ENCODE results near the gene ZNF862.
"Not testable (repeated sequence)": the region's sequence is repeated elsewhere in the genome, so short reads cannot be mapped to it uniquely, and the experiment has no call there.

The ZNF862 gene

GRCh38 chr7:149882248-149883047 lies 44.3 kb downstream of the ZNF862 start:
- DNase-seq: no peak

GRCh38 chr7:149883048-149883438 lies 44.9 kb downstream of the ZNF862 start:
- DNase-seq: no peak

DNA sequence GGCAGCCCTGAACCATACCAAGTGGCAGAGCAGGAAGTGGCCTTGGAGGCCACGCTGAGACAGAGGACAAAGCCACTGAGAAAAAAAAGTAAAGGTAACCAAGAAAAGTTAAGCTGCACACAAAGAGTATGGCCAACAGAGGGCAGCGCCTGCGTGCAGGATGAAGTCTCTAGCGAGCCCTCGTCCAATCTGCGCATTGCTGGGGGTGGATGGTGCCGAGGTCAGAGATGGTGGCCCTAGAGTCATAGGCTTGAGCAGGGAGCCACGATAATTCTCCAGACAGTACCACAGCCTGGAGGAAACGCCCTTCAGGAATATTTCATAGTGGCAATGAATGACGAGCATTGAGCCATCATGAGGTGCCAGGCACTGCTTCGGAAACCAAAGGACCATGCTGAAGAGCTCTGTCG lies 45.3 kb downstream of the ZNF862 start:
- peak; percentile 25 for DNase-seq

DNA sequence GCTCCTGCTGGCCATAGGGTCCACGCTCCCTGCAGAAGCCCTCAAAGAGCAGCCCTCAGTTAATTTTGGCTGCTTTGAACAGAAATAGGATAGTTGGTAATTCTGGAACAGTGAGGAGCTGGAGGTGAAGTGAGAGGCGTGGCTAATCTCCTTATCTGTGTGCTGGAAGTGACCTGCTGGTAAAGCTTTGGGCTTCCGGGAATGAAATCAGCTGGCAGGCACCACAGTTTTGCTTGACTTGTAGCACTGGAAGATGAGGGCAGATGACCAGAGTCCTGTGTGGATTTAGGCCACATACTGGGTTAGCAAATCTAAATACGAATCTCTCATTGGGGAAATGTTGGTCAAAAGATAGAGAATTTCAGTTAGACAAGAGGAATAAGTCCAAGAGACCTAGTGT lies 45.8 kb downstream of the ZNF862 start:
- DNase-seq: no peak

DNA sequence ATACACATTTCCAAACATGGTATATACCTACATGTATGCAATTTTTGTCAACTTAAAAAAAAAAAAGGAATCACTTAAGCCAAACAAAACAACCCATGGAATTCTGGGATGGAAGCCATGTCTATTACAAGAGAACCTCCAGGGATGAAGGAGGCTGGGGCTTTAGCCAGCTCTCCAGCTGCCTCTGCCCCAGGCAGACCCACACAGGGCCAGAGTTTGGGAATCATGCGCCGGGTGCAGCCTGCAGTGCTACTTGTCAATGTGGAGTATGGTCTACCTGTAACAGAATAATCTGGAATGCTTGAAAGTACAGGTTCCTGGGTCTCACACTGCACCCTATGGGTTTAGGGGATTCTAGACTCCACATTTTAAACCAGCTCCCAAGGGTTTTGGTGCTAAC lies 46.4 kb downstream of the ZNF862 start:
- no peak for DNase-seq

DNA sequence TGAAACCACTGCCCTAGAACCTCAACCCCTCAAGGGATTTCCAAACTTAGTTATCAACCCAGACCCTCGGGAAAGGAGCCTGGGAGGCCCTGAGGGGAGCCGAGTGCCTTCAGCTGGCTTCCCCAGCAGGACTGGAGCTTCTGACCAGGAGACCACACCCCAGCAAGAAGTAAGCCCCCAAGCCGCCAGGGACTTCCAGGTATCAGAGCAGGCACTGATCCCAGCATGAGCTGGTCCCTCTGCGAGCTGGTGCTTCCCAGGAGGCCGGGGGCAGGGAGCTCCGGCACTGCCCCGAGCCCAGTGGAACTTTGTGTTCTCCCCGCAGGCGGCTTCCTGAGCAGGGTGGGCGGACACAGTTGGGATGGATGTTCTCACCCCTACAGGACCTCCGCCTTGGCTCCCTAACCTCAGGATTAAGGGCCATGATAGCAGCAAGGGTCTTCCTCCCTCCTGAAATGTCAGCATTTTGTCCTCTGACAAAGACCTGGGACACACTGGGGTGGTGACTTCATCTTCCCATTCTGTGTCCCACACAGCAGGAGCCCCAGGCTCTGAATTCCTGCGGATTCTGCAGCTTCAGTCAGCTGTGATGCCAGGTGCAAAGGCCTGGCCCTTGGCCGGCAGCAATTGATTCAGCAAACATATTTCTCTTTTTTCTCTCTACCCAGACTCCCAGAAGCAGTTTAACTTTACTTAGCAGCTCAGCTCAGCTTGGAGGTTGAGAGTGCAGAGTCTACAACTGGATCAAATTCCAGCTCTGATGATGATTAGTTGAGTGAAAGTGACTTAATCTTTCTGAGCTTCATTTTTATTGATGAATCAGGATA lies 47.2 kb downstream of the ZNF862 start:
- DNase-seq: no peak

DNA sequence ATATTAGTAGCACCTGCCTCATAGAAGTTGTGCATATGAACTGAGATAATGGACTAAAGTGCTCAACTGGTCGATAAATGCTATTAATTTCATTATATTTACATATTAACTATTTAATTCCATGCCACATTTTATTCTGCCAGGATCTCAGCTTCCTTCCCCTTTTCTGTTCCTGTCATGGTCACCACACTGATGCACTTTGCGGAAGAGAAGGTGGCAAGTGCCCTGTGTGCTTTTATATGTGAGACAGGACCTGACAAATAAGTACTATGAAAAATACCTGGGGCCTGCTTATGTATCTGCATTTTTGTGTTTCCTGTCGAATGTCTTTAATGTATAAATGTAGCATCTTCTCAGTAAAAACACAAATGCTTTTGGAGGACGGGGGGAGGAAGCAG lies 47.8 kb downstream of the ZNF862 start:
- no peak for DNase-seq

- no peak for DNase-seq
Observed at GRCh38 chr7:149887311-149887710, 49.1 kb downstream of the ZNF862 start.

DNA sequence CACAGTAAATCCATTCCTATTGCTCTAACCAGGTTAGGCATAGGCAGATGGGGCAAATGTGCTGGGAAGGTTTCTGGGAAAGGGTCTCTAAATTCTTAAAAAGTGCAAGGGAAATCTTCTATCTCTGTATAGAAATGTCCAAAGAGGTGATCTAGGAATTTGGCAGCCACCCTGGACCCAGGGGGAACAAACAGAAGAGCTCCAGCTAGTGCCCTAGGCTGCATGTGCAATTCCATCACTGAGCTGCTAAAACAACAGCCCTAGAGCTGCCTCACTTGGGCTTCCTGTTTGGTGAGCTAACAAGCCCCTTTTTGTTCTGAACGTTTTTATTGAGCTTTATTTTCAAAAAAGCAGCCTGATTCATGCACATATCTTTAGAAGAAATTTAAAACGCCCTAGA lies 52.5 kb downstream of the ZNF862 start:
- DNase-seq: not testable (repeated sequence)

- not testable (repeated sequence) for DNase-seq
Observed at GRCh38 chr7:149894957-149895356, 56.8 kb downstream of the ZNF862 start.

DNA sequence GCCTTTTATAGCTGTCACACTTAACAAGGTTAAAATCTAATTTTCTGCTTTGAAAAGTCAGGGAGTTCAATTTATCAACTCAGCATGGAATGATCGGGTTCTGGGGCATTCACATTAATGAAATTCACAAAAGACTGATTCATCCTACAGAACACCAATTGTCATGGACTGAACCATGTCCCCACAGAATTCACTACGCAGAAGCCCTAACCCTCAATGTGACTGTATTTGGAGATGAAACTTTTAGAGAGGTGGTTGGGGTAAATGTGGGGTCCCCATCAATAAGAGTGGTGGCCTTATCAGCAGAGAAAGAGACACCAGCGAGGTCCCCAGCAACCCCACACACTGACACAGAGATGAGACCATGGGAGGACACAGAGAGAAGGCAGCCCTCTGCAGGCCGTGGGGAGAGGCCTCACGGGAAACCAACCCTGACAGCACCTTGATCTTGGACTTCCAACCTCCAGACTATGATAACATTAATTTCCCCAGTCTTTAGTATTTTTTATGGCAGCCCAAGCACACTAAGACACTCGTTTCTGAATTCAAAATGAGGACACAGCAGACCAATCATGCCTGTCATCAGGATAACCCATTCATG lies 69.7 kb downstream of the ZNF862 start:
- DNase-seq: not testable (repeated sequence)

- not testable (repeated sequence) for DNase-seq
Observed at GRCh38 chr7:149910219-149910618, 72.0 kb downstream of the ZNF862 start.

- DNase-seq: peak; percentile 11
Observed at GRCh38 chr7:149912126-149912525, 74.0 kb downstream of the ZNF862 start.
